Neural progenitor cell (in vitro differentiated cells): ENCODE results near the gene R3HCC1L. TPM values are rescaled to one million over a fixed set of nuclear protein-coding genes. Genes with fewer than 3 reads are reported as not detected.

Source experiments
- DNase-seq: peaks from one replicate; pipeline ENCODE4 v3.0.0-alpha.2; 2016; ENCODE audit warnings: low spot score
- H2AFZ ChIP-seq: fragments of 200-600 bp; sonication (generic); replicated peaks from 2 replicates; pipeline ENCODE4 v1.6.1; 2016; ENCODE audit warnings: antibody characterized with exemption
- H3F3A ChIP-seq: fragments of 200-600 bp; sonication (generic); 2 replicates; pipeline ENCODE4 v1.6.1; 2016; ENCODE audit warnings: antibody characterized with exemption, low read depth
- H3K27ac ChIP-seq: fragments of 200-600 bp; sonication (generic); 2 replicates; pipeline ENCODE4 v1.5.1; 2016; ENCODE audit warnings: mild to moderate bottlenecking
- H3K27me3 ChIP-seq: fragments of 200-600 bp; sonication (generic); 2 replicates; pipeline ENCODE4 v1.6.1; 2016; ENCODE audit warnings: mild to moderate bottlenecking, moderate library complexity
- H3K36me3 ChIP-seq: fragments of 200-600 bp; sonication (generic); 2 replicates; pipeline ENCODE4 v1.5.1; 2016
- H3K4me1 ChIP-seq: fragments of 200-600 bp; sonication (generic); 2 replicates; pipeline ENCODE4 v1.6.1; 2016; ENCODE audit warnings: mixed run types
- H3K4me2 ChIP-seq: fragments of 200-600 bp; sonication (generic); 2 replicates; pipeline ENCODE4 v1.6.1; 2016
- H3K4me3 ChIP-seq: fragments of 200-600 bp; sonication (generic); 2 replicates; pipeline ENCODE4 v1.5.1; 2016
- H3K79me2 ChIP-seq: fragments of 200-600 bp; sonication (generic); 2 replicates; pipeline ENCODE4 v1.6.1; 2016; ENCODE audit warnings: low read depth
- H3K9ac ChIP-seq: fragments of 200-600 bp; sonication (generic); 2 replicates; pipeline ENCODE4 v1.6.1; 2016
- H3K9me3 ChIP-seq: fragments of 200-600 bp; sonication (generic); 2 replicates; pipeline ENCODE4 v1.5.1; 2016; ENCODE audit warnings: low read depth
- H4K20me1 ChIP-seq: fragments of 200-600 bp; sonication (generic); 2 replicates; pipeline ENCODE4 v1.6.1; 2016; ENCODE audit warnings: low read depth
- H3K27ac Mint-ChIP-seq: 3 replicates; pipeline ENCODE4 v1.8.0; 2021; ENCODE audit warnings: mixed read lengths
- H3K27me3 Mint-ChIP-seq: 2 replicates; pipeline ENCODE4 v1.8.0; 2022; ENCODE audit warnings: low read depth, mild to moderate bottlenecking, inconsistent platforms, moderate library complexity, mixed read lengths; ENCODE audit not compliant: insufficient read depth
- H3K36me3 Mint-ChIP-seq: 3 replicates; pipeline ENCODE4 v1.8.0; 2021; ENCODE audit warnings: mixed read lengths
- H3K4me1 Mint-ChIP-seq: 3 replicates; pipeline ENCODE4 v1.8.0; 2021; ENCODE audit warnings: mixed read lengths
- H3K4me3 Mint-ChIP-seq: 3 replicates; pipeline ENCODE4 v1.8.0; 2021; ENCODE audit warnings: mild to moderate bottlenecking, moderate library complexity, mixed read lengths
- H3K9me3 Mint-ChIP-seq: 3 replicates; pipeline ENCODE4 v1.8.0; 2020; ENCODE audit warnings: mixed read lengths
- EZH2 ChIP-seq: fragments of 200-600 bp; sonication (generic); IDR thresholded peaks from 2 replicates; pipeline ENCODE4 v1.6.1; 2017; ENCODE audit warnings: antibody characterized with exemption, mild to moderate bottlenecking, moderate library complexity
- EZH2phosphoT487 ChIP-seq: fragments of 200-600 bp; sonication (generic); IDR thresholded peaks from 2 replicates; pipeline ENCODE4 v1.6.1; 2017; ENCODE audit warnings: antibody characterized with exemption
- total RNA-seq: library from RNA; depleted of rRNA; stranded (reverse); fragments of >200 nt; gene quantifications from 2 replicates; pipeline ENCODE4 v1.2.3, GENCODE V29; 2015; ENCODE audit warnings: low replicate concordance
- TF ChIP-seq, protein P1 (sequence below): fragments of 200-600 bp; sonication (generic); IDR thresholded peaks from 2 replicates; pipeline ENCODE4 v1.5.1; 2017; ENCODE audit warnings: antibody characterized with exemption, mild to moderate bottlenecking

The R3HCC1L gene
- total RNA-seq, 1 donor from 2014 or later: 26.8 TPM

- Histone ChIP-seq H3K27me3 (no peaks in the 10 kb centered on the region), H3F3A (no peaks in the 10 kb centered on the region), H3K9me3 (no peaks in the 10 kb centered on the region), H3K9ac (no peak overlapping the region), H2AFZ (no peak overlapping the region), H4K20me1 (peaks cover 41% of the 10 kb centered on the region), H3K79me2 (peaks cover 3% of the 10 kb centered on the region), H3K4me3 (no peak overlapping the region), H3K36me3 (no peaks in the 10 kb centered on the region), H3K4me2 (no peak overlapping the region), H3K4me1 (peaks cover 16% of the 10 kb centered on the region), H3K27ac (no peak overlapping the region)
- Mint-ChIP-seq H3K27me3 (no peaks in the 10 kb centered on the region), H3K9me3 (no peaks in the 10 kb centered on the region), H3K4me1 (peaks cover 18% of the 10 kb centered on the region), H3K4me3 (no peak overlapping the region), H3K36me3 (peaks cover 20% of the 10 kb centered on the region), H3K27ac (no peak overlapping the region)
- DNase-seq: no peak
- TF ChIP-seq EZH2 (no peak), EZH2phosphoT487 (no peak)
- TF ChIP-seq, protein P1, sequence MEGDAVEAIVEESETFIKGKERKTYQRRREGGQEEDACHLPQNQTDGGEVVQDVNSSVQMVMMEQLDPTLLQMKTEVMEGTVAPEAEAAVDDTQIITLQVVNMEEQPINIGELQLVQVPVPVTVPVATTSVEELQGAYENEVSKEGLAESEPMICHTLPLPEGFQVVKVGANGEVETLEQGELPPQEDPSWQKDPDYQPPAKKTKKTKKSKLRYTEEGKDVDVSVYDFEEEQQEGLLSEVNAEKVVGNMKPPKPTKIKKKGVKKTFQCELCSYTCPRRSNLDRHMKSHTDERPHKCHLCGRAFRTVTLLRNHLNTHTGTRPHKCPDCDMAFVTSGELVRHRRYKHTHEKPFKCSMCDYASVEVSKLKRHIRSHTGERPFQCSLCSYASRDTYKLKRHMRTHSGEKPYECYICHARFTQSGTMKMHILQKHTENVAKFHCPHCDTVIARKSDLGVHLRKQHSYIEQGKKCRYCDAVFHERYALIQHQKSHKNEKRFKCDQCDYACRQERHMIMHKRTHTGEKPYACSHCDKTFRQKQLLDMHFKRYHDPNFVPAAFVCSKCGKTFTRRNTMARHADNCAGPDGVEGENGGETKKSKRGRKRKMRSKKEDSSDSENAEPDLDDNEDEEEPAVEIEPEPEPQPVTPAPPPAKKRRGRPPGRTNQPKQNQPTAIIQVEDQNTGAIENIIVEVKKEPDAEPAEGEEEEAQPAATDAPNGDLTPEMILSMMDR: no peak
Observed at GRCh38 chr10:98168766-98169165, 34.3 kb downstream of the R3HCC1L start.

DNA sequence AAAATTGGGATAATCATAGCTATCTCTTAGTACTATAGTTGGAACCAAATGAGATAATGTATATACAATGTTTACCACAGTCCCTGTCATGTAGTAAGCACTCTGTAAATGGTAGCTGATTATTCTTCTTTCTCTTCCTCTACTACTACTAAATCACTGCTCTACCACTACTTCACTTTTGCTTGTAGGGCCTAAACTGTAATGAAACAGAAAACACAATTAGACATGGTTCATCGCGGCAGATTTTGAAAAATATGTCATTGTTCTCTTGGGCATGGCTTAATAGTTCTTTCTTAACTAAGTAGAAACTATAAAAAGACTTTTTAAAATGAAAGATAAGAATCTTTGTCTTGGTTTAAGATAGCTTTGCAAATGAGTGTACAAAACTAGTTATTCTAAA, 34.9 kb downstream of the R3HCC1L start:
- H3K36me3 Mint-ChIP-seq: peaks cover 21% of the 10 kb centered on the region
- H4K20me1 ChIP-seq: peaks cover 41% of the 10 kb centered on the region
- no peak overlapping the region for H3K27ac ChIP-seq
- H3K4me3 Mint-ChIP-seq: no peak overlapping the region
- no peak overlapping the region for H3K9ac ChIP-seq
- no peaks in the 10 kb centered on the region for H3K9me3 ChIP-seq
- no peak for DNase-seq
- peaks cover 18% of the 10 kb centered on the region for H3K4me1 Mint-ChIP-seq
- H3K4me3 ChIP-seq: no peak overlapping the region
- no peaks in the 10 kb centered on the region for H3K36me3 ChIP-seq
- no peaks in the 10 kb centered on the region for H3K27me3 ChIP-seq
- peaks cover 17% of the 10 kb centered on the region for H3K4me1 ChIP-seq
- peaks cover 5% of the 10 kb centered on the region for H3K79me2 ChIP-seq
- TF ChIP-seq, protein P1: no peak
- TF ChIP-seq EZH2phosphoT487: no peak
- TF ChIP-seq EZH2: no peak
- H2AFZ ChIP-seq: no peak overlapping the region
- no peaks in the 10 kb centered on the region for H3K27me3 Mint-ChIP-seq
- H3K4me2 ChIP-seq: no peak overlapping the region
- no peak overlapping the region for H3K27ac Mint-ChIP-seq
- no peaks in the 10 kb centered on the region for H3F3A ChIP-seq
- H3K9me3 Mint-ChIP-seq: no peaks in the 10 kb centered on the region

DNA sequence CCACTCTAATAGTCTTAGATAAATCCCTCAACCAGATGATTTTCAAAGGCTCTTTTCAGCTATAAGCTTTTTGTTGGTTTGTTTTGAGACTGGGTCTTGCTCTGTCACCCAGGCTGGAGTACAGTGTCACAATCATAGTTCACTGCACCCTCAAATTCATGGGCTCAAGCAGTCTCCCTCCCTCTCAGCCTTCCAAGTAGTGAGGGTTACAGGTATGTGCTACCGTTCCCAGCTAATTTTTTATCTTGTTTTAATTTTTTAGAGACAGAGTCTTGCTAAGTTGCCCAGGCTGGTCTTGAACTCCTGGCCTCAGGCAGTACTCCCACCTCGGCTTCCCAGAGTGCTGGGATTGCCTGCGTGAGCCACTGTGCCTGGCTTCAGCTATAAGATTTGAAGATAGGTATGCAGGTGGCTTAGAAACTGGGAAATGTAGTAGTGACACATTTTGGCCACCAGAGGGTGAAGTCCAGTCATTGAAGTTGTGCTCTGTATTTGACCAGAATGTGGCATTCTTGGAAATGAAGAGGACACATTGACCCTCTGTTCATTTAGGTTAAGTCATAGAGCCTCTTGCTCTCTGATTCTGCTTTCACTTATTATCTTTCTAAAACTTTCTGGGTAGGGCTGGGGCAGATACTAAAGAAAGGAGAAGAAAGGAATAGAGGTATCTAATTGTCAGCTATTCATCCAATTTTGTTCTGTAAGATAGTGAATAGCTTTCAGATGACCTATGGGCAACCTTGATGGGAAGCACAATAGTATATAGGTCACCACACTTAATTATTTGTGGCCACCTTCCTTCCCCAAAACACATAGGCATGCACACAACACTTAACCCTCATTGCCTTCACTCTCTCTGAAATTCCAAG, 36.0 kb downstream of the R3HCC1L start:
- Mint-ChIP-seq H3K9me3 (peaks cover 2% of the 10 kb centered on the region), H3K36me3 (peaks cover 25% of the 10 kb centered on the region), H3K27me3 (no peaks in the 10 kb centered on the region), H3K4me1 (peaks cover 18% of the 10 kb centered on the region), H3K27ac (no peak overlapping the region), H3K4me3 (no peak overlapping the region)
- Histone ChIP-seq H2AFZ (no peak overlapping the region), H3K36me3 (no peaks in the 10 kb centered on the region), H4K20me1 (peaks cover 41% of the 10 kb centered on the region), H3K79me2 (peaks cover 5% of the 10 kb centered on the region), H3F3A (no peaks in the 10 kb centered on the region), H3K4me1 (peaks cover 17% of the 10 kb centered on the region), H3K9ac (no peak overlapping the region), H3K27me3 (no peaks in the 10 kb centered on the region), H3K4me2 (no peak overlapping the region), H3K9me3 (no peaks in the 10 kb centered on the region), H3K4me3 (no peak overlapping the region), H3K27ac (no peak overlapping the region)
- peak; percentile 67 for DNase-seq
- TF ChIP-seq, protein P1: peak; percentile 77
- no peak for TF ChIP-seq EZH2phosphoT487
- no peak for TF ChIP-seq EZH2
